ENCODE measurements around the gene ZMYND15.

The ZMYND15 gene

GRCh38 chr17:4724650-4725049, 15.0 kb upstream of the ZMYND15 start:
- DNase-seq (ENCODE audit: low read depth in 1 of 2, low spot score in 1 of 2) = no peak
- peak; percentile 6; the same call in 1 of the 2 replicates for TF ChIP-seq SPI1 (IDR thresholded peaks at IDR 0.05; ENCODE audit: borderline replicate concordance, low read depth)
- no peak for TF ChIP-seq POLR2AphosphoS5 (IDR thresholded peaks at IDR 0.05; ENCODE audit: low read depth)
- Histone ChIP-seq H3K4me3 (replicated peaks; ENCODE audit: insufficient read depth, low read length) (no peak overlapping the region), H3K27me3 (ENCODE audit: insufficient read depth, poor library complexity, severe bottlenecking) (no peaks in the 10 kb centered on the region), H3K27ac (replicated peaks) (no peak overlapping the region)

- no peak overlapping the region for H3K4me3 ChIP-seq (replicated peaks; ENCODE audit: insufficient read depth, low read length)
- peak overlapping the region; percentile 77 for H3K27ac ChIP-seq (replicated peaks)
- TF ChIP-seq REST (IDR thresholded peaks at IDR 0.05; ENCODE audit: insufficient replicate concordance, low read depth) = no peak
- TF ChIP-seq SPI1 (IDR thresholded peaks at IDR 0.05; ENCODE audit: borderline replicate concordance, low read depth) = peak; percentile 34; the same call in 1 of the 2 replicates
- DNase-seq (ENCODE audit: low read depth in 1 of 2, low spot score in 1 of 2) = peak in 1 of 2 experiments; percentile 12
- H3K27me3 ChIP-seq (ENCODE audit: insufficient read depth, poor library complexity, severe bottlenecking) = no peaks in the 10 kb centered on the region
Observed at GRCh38 chr17:4725646-4726310, 13.9 kb upstream of the ZMYND15 start.

- Histone ChIP-seq H3K27me3 (ENCODE audit: insufficient read depth, poor library complexity, severe bottlenecking) (no peaks in the 10 kb centered on the region), H3K27ac (replicated peaks) (no peak overlapping the region; the same call in 1 of the 2 replicates), H3K4me3 (replicated peaks; ENCODE audit: insufficient read depth, low read length) (no peak overlapping the region)
- peak in 1 of 2 experiments; percentile 60 for DNase-seq (ENCODE audit: low read depth in 1 of 2, low spot score in 1 of 2)
- TF ChIP-seq CTCF (IDR thresholded peaks at IDR 0.05; ENCODE audit: insufficient read depth, low read length) (no peak), POLR2AphosphoS5 (IDR thresholded peaks at IDR 0.05; ENCODE audit: low read depth) (no peak), REST (IDR thresholded peaks at IDR 0.05; ENCODE audit: insufficient replicate concordance, low read depth) (no peak), SPI1 (IDR thresholded peaks at IDR 0.05; ENCODE audit: borderline replicate concordance, low read depth) (no peak), GABPA (IDR thresholded peaks at IDR 0.05; ENCODE audit: low read depth) (no peak)
Observed at GRCh38 chr17:4728124-4728523, 11.5 kb upstream of the ZMYND15 start.

- Histone ChIP-seq H3K4me3 (replicated peaks; ENCODE audit: insufficient read depth, low read length) (no peak overlapping the region), H3K27me3 (ENCODE audit: insufficient read depth, poor library complexity, severe bottlenecking) (no peaks in the 10 kb centered on the region), H3K27ac (replicated peaks) (peak overlapping the region; percentile 26; the same call in 1 of the 2 replicates)
- peak in 1 of 2 experiments; percentile 85 for DNase-seq (ENCODE audit: low read depth in 1 of 2, low spot score in 1 of 2)
- peak; percentile 94 for TF ChIP-seq SPI1 (IDR thresholded peaks at IDR 0.05; ENCODE audit: borderline replicate concordance, low read depth)
- TF ChIP-seq POLR2AphosphoS5 (IDR thresholded peaks at IDR 0.05; ENCODE audit: low read depth) = no peak
- TF ChIP-seq CTCF (IDR thresholded peaks at IDR 0.05; ENCODE audit: insufficient read depth, low read length) = peak; percentile 41
- no peak for TF ChIP-seq REST (IDR thresholded peaks at IDR 0.05; ENCODE audit: insufficient replicate concordance, low read depth)
- no peak for TF ChIP-seq GABPA (IDR thresholded peaks at IDR 0.05; ENCODE audit: low read depth)
Observed at GRCh38 chr17:4733073-4733531, 6.5 kb upstream of the ZMYND15 start.
